Spleen (tissue), 11 donors: ENCODE measurements around the gene SSU72. TPM values are rescaled to one million over a fixed set of nuclear protein-coding genes. Genes with fewer than 3 reads are reported as not detected.

Experiments
- DNase-seq: peaks from one replicate; pipeline ENCODE4 v3.0.0-alpha.2; 2020
- H3K27ac ChIP-seq, 8 donors: fragments of 200-600 bp; sonication (generic) in 7 of 8; 1 replicate in 4 of 8; 2 replicates in 4 of 8; pipeline versions ENCODE4 v1.5.0 to v1.8.0; 2016 to 2021; ENCODE audit warnings: inconsistent platforms in 4 of 8, mild to moderate bottlenecking in 4 of 8, moderate library complexity in 1 of 8
- H3K27me3 ChIP-seq, 7 donors: fragments of 200-600 bp; sonication (generic) in 6 of 7; replicated peaks in 1 of 7; 1 replicate in 4 of 7; 2 replicates in 3 of 7; pipeline versions ENCODE4 v1.5.0 to v1.8.0; 2016 to 2021; ENCODE audit warnings: inconsistent platforms in 3 of 7, mild to moderate bottlenecking in 1 of 7
- H3K36me3 ChIP-seq, 6 donors: fragments of 200-600 bp; sonication (generic) in 5 of 6; 1 replicate in 4 of 6; 2 replicates in 2 of 6; pipeline versions ENCODE4 v1.5.0 to v1.8.0; 2016 to 2021; ENCODE audit warnings: inconsistent platforms in 2 of 6
- H3K4me1 ChIP-seq, 6 donors: fragments of 200-600 bp; sonication (generic) in 5 of 6; 1 replicate in 3 of 6; 2 replicates in 3 of 6; pipeline versions ENCODE4 v1.5.0 to v1.8.0; 2016 to 2021; ENCODE audit warnings: inconsistent platforms in 3 of 6
- H3K4me3 ChIP-seq, 8 donors: fragments of 200-600 bp; sonication (generic) in 7 of 8; 1 replicate in 4 of 8; 2 replicates in 4 of 8; pipeline versions ENCODE4 v1.5.0 to v1.8.0; 2016 to 2021; ENCODE audit warnings: inconsistent platforms in 4 of 8, mild to moderate bottlenecking in 4 of 8, moderate library complexity in 2 of 8
- H3K9me3 ChIP-seq, 8 donors: fragments of 200-600 bp; sonication (generic) in 7 of 8; 1 replicate in 4 of 8; 2 replicates in 4 of 8; pipeline versions ENCODE4 v1.5.0 to v1.8.0; 2016 to 2021; ENCODE audit warnings: inconsistent platforms in 4 of 8
- POLR2A ChIP-seq, 3 donors: fragments of 450-650 bp; IDR thresholded peaks; one replicate each; pipeline ENCODE4 v1.5.1; 2017; ENCODE audit warnings: antibody characterized with exemption in 3 of 3, mild to moderate bottlenecking in 1 of 3
- POLR2AphosphoS5 ChIP-seq, 3 donors: sonication (generic); formaldehyde crosslinking; IDR thresholded peaks; one replicate each; pipeline ENCODE4 v1.5.1; 2017; ENCODE audit warnings: antibody characterized with exemption in 3 of 3
- whole genome bisulfite sequencing, 5 donors: extraction: QIAGEN DNeasy Blood & Tissue Kit in 3 of 5; methylation state at CpG; one replicate each; pipeline versions ENCODE4 v1.1.5 to v1.1.7; 2013 to 2018; 5-methylcytosine and 5-hydroxymethylcytosine counted together
- intact Hi-C: fragments of 100-400 bp; cut with DNase I; formaldehyde crosslinking; loops from one replicate; pipeline ENCODE4 v1.15.0; 2023; ENCODE audit warnings: low total_unique reads
- polyA plus RNA-seq, 3 donors: library from polyadenylated mRNA; stranded (reverse); fragments of 200-250 nt; gene quantifications; one replicate each; pipeline ENCODE4 v1.2.1, GENCODE V29; 2013
- total RNA-seq, 7 donors: library from RNA; depleted of rRNA in 3 of 7; stranded (reverse); fragments of >200 nt in 3 of 7; fragmentation: NEBNext Ultra II Directional in 4 of 7; extraction: Animal tissue kit (Norgen Biotek cat#: 25700) in 4 of 7; gene quantifications; one replicate each; pipeline versions ENCODE4 v1.1.0 to v1.2.1, GENCODE V29; 2016 to 2021
- TF ChIP-seq, protein P1 (sequence below), 11 experiments: fragments of 200-600 bp in 7 of 11; fragments of 450-650 bp in 4 of 11; sonication (generic) in 4 of 11; IDR thresholded peaks in 8 of 11; conservative IDR thresholded peaks in 3 of 11; 1 replicate in 7 of 11; 2 replicates in 4 of 11; pipeline versions ENCODE4 v1.4.0 to v1.8.0; 2016 to 2021; ENCODE audit warnings: antibody characterized with exemption in 11 of 11, inconsistent platforms in 4 of 11, mild to moderate bottlenecking in 1 of 11
- donor health status: healthy with polysubstance abuse.
- donor health status: DM: no; HTN: no; CAD: no; lungs with moderate emphysema.
- donor health status: DM: no; HTN: no; CAD: no.
- donor health status: Bipolar disorder and iron deficiency.
- donor health status: healthy.
- donor health status: DM: no; HTN: no; CAD: no.
- donor health status: DM: yes; HTN: yes; CAD: no.

SSU72 gene
- total and polyA plus RNA-seq, 10 donors, result 86.7 to 168 (median 107) TPM

DNA sequence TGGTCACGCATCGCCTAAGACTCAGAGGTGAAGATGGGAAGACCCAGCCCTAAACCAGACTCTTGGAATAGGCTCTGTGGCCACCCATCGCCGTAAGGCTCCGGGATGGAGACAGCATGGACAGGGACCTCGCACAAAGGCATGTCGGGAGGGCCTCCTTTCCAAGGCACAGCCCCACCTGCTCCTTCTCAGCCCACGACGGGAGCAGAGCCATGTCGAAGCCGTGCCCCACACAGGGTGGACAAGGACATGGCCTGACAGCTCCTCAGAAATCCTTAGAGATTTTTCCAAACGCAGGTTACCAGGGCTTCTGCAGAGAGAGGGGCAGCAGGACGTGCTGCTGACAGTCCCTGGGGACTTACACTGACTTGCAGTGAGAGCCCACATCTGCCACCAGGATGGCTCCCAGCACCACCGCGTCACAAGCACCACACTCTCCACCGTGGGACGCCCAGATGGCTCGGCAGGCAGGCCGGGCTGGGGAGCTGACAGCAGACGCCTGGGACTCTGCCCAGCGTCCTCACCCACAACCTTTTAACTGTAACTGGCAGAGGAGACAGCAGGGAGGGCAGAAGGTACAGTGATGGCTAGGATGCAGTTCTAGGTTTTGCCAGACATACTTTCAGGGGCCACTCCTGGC is 12.0 kb downstream of the SSU72 start:
- Histone ChIP-seq H3K36me3 (peaks cover 0 to 85% (median 60%) of the 10 kb centered on the region in 6 donors), H3K27me3 (no peaks in the 10 kb centered on the region), H3K27ac (peak overlapping the region in 5 of 8 donors; percentile 43 to 65 (median 48)), H3K4me3 (no peak overlapping the region), H3K4me1 (peaks cover 0 to 69% (median 29%) of the 10 kb centered on the region in 6 donors), H3K9me3 (no peaks in the 10 kb centered on the region)
- intact Hi-C loops, result no loop called here
- TF ChIP-seq, protein P1, sequence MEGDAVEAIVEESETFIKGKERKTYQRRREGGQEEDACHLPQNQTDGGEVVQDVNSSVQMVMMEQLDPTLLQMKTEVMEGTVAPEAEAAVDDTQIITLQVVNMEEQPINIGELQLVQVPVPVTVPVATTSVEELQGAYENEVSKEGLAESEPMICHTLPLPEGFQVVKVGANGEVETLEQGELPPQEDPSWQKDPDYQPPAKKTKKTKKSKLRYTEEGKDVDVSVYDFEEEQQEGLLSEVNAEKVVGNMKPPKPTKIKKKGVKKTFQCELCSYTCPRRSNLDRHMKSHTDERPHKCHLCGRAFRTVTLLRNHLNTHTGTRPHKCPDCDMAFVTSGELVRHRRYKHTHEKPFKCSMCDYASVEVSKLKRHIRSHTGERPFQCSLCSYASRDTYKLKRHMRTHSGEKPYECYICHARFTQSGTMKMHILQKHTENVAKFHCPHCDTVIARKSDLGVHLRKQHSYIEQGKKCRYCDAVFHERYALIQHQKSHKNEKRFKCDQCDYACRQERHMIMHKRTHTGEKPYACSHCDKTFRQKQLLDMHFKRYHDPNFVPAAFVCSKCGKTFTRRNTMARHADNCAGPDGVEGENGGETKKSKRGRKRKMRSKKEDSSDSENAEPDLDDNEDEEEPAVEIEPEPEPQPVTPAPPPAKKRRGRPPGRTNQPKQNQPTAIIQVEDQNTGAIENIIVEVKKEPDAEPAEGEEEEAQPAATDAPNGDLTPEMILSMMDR (IDR thresholded peaks at IDR 0.05 in 8 of 11, conservative IDR thresholded peaks at IDR 0.05 in 3 of 11), result no peak
- TF ChIP-seq POLR2A (IDR thresholded peaks at IDR 0.05) (no peak), POLR2AphosphoS5 (IDR thresholded peaks at IDR 0.05) (peak; percentile 15 to 69 (median 37))
- DNase-seq, result no peak
- 91 to 96% (median 95%) methylated on average over 13 to 21 of the region's 21 CpGs for WGBS, 5 donors

DNA sequence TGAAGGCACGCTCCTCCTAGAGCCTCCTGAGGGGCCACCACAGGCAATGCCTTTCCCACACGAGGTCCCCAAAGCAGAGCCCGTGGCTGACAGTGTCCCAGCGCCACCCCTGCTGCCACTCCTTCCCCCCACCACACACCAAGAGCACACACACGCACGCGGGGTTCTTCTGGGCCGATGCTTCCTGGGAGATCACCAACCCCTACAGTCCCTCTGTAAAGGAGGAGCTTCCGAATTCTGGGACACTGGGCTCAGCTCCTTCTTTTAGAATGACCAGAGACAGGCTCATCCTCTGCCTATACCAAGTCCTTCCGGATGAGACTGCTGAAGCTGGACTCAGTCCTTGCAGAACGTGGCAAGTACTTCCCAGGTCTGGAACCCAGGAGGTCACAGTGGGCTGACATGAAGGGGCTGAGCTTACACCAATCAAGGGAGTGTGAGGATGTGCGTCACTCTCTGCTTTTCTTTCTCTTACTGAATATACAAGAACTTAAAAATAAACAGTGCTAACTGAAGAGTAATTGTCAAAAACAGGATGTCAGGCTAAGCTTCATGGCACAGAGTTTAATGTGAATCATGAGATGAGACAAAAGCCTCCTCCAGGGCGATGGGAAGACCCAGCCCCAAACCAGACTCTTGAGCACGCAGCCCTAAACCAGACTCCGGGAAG is 12.7 kb downstream of the SSU72 start:
- H3K4me3 ChIP-seq, result no peak overlapping the region
- intact Hi-C loops, result no loop called here
- DNase-seq, result no peak
- no peaks in the 10 kb centered on the region for H3K27me3 ChIP-seq
- H3K9me3 ChIP-seq, result no peaks in the 10 kb centered on the region
- TF ChIP-seq, protein P1 (IDR thresholded peaks at IDR 0.05 in 8 of 11, conservative IDR thresholded peaks at IDR 0.05 in 3 of 11), result no peak
- peak; percentile 9 to 46 (median 11) for TF ChIP-seq POLR2AphosphoS5 (IDR thresholded peaks at IDR 0.05)
- WGBS, 5 donors, result 92 to 97% (median 93%) methylated on average over 13 to 15 of the region's 15 CpGs
- peaks cover 0 to 62% (median 22%) of the 10 kb centered on the region in 6 donors for H3K4me1 ChIP-seq
- H3K36me3 ChIP-seq, result peaks cover 0 to 82% (median 60%) of the 10 kb centered on the region in 6 donors
- peak overlapping the region in 2 of 8 donors; percentile 3 to 65 for H3K27ac ChIP-seq

DNA sequence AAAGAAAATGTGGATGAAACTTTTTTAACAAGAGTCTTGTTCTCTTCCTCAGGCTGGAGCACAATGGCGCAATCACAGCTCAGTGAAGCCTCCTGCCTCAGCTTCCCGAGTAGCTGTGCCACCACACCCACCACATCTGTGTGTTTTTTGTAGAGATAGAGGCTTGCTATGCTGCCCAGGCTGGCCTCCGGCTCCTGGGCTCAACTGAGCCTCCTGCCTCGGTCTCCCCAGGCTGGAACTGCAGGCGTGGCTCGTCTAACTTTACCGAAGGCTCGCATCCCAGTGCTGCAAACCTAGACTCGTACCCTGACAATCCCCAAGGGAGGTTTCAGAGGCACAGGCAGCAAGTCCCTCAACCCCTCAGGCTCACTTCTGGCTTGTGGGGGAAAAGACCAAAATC is 14.5 kb downstream of the SSU72 start:
- no peak overlapping the region for H3K27ac ChIP-seq
- peaks cover 0 to 45% (median 11%) of the 10 kb centered on the region in 6 donors for H3K4me1 ChIP-seq
- DNase-seq, result no peak
- WGBS, 5 donors, result 89 to 94% (median 91%) methylated on average over 9 of the region's 9 CpGs
- H3K4me3 ChIP-seq, result no peak overlapping the region
- intact Hi-C loops, result no loop called here
- peaks cover 0 to 82% (median 50%) of the 10 kb centered on the region in 6 donors for H3K36me3 ChIP-seq
- H3K27me3 ChIP-seq, result no peaks in the 10 kb centered on the region
- peak in 2 of 3 donors; percentile 3 to 59 for TF ChIP-seq POLR2AphosphoS5 (IDR thresholded peaks at IDR 0.05)
- no peak for TF ChIP-seq POLR2A (IDR thresholded peaks at IDR 0.05)
- no peaks in the 10 kb centered on the region for H3K9me3 ChIP-seq

DNA sequence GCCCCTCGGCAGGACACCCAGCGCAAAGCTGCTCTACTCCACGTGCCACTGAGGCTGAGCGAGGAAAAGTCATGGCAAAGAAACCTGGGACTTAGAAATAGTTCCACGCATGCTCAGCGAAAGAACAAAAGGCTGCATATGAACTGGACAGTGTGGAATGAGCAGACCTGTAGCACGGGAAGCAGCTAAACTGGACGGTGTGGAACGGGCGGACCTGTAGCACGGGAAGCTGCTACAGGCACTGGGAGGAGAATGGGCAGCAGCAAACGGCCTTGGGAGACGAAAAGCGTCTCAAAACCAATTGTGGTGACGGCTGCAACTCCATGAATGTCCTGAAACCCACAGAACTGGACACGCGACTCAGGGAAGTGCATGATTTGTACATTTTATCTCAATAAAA is 15.6 kb downstream of the SSU72 start:
- TF ChIP-seq, protein P1 (IDR thresholded peaks at IDR 0.05 in 8 of 11, conservative IDR thresholded peaks at IDR 0.05 in 3 of 11), result no peak
- TF ChIP-seq POLR2A (IDR thresholded peaks at IDR 0.05) (no peak), POLR2AphosphoS5 (IDR thresholded peaks at IDR 0.05) (peak in 2 of 3 donors; percentile 29 to 34)
- Histone ChIP-seq H3K4me3 (no peak overlapping the region), H3K4me1 (peaks cover 0 to 45% (median 9%) of the 10 kb centered on the region in 6 donors), H3K27ac (peak overlapping the region in 1 of 8 donors; percentile 2), H3K27me3 (no peaks in the 10 kb centered on the region), H3K9me3 (no peaks in the 10 kb centered on the region), H3K36me3 (peaks cover 0 to 82% (median 40%) of the 10 kb centered on the region in 6 donors)
- no peak for DNase-seq
- 78 to 86% (median 82%) methylated on average over 17 of the region's 17 CpGs for WGBS, 5 donors
- intact Hi-C loops, result no loop called here
